ENCODE data around the gene MYT1. TPM values are rescaled to one million over a fixed set of nuclear protein-coding genes. Genes with fewer than 3 reads are reported as not detected.

MYT1 gene
- total RNA-seq, 1 experiment from 2014 or later: not detected

GRCh38 chr20:64225828-64226598 is 61.8 kb downstream of the MYT1 start:
- no peaks in the 10 kb centered on the region for H3K36me3 Mint-ChIP-seq (ENCODE audit: insufficient read depth, unreplicated experiment)
- intact Hi-C loops (cut with micrococcal nuclease): no loop called here
- ChIA-PET POLR2A (interaction anchor here (0.6 kb wide), 1 partner anchor 315 kb away, joined by 3 read pairs; no protein-coding TSS in a partner anchor), CTCF (no interaction called here)
- peaks cover 15% of the 10 kb centered on the region for H3K27me3 Mint-ChIP-seq (ENCODE audit: insufficient read depth, unreplicated experiment)
- no peak overlapping the region for H3K4me3 Mint-ChIP-seq (ENCODE audit: unreplicated experiment)
- no peak for TF ChIP-seq CTCF (IDR thresholded peaks at IDR 0.05; ENCODE audit: unreplicated experiment)
- no TSS peak for BruUV-seq (replicated peaks)
- H3K27ac Mint-ChIP-seq (ENCODE audit: low read depth, unreplicated experiment): no peak overlapping the region
- H3K4me1 Mint-ChIP-seq (ENCODE audit: insufficient read depth, unreplicated experiment): peaks cover 6% of the 10 kb centered on the region
- no peak for DNase-seq (ENCODE audit: unreplicated experiment)
- H3K9me3 Mint-ChIP-seq (ENCODE audit: unreplicated experiment): no peaks in the 10 kb centered on the region

- TF ChIP-seq CTCF (IDR thresholded peaks at IDR 0.05; ENCODE audit: unreplicated experiment): no peak
- intact Hi-C loops (cut with micrococcal nuclease): no loop called here
- Mint-ChIP-seq H3K4me1 (ENCODE audit: insufficient read depth, unreplicated experiment) (peaks cover 6% of the 10 kb centered on the region), H3K27me3 (ENCODE audit: insufficient read depth, unreplicated experiment) (peaks cover 20% of the 10 kb centered on the region), H3K36me3 (ENCODE audit: insufficient read depth, unreplicated experiment) (no peaks in the 10 kb centered on the region), H3K9me3 (ENCODE audit: unreplicated experiment) (no peaks in the 10 kb centered on the region), H3K4me3 (ENCODE audit: unreplicated experiment) (no peak overlapping the region), H3K27ac (ENCODE audit: low read depth, unreplicated experiment) (no peak overlapping the region)
- ChIA-PET CTCF (no interaction called here), POLR2A (interaction anchor here (0.6 to 1.0 kb wide), 2 partner anchors 316 to 361 kb away, joined by 3 read pairs; partner anchors contain the start of gene TPD52L2)
- no peak for DNase-seq (ENCODE audit: unreplicated experiment)
- no TSS peak for BruUV-seq (replicated peaks)
Measured at GRCh38 chr20:64226686-64227580, 62.7 kb downstream of the MYT1 start.

- DNase-seq (ENCODE audit: unreplicated experiment): no peak
- Mint-ChIP-seq H3K4me1 (ENCODE audit: insufficient read depth, unreplicated experiment) (peaks cover 2% of the 10 kb centered on the region), H3K27me3 (ENCODE audit: insufficient read depth, unreplicated experiment) (peaks cover 20% of the 10 kb centered on the region), H3K4me3 (ENCODE audit: unreplicated experiment) (no peak overlapping the region), H3K9me3 (ENCODE audit: unreplicated experiment) (no peaks in the 10 kb centered on the region), H3K36me3 (ENCODE audit: insufficient read depth, unreplicated experiment) (no peaks in the 10 kb centered on the region), H3K27ac (ENCODE audit: low read depth, unreplicated experiment) (no peak overlapping the region)
- no peak for TF ChIP-seq CTCF (IDR thresholded peaks at IDR 0.05; ENCODE audit: unreplicated experiment)
- POLR2A ChIA-PET: interaction anchor here (0.6 to 2.3 kb wide), 4 partner anchors 10 to 363 kb away, joined by 3 to 16 read pairs (median 4); partner anchors contain the start of genes PCMTD2 and TPD52L2
- intact Hi-C loops (cut with micrococcal nuclease): no loop called here
- BruUV-seq (replicated peaks): no TSS peak
- CTCF ChIA-PET: no interaction called here
Measured at GRCh38 chr20:64228086-64228653, 63.9 kb downstream of the MYT1 start.

All from MCF 10A (cell line).